Trophoblast cell (in vitro differentiated cells and primary cell): ENCODE results near the gene MAPKAPK2.

Source experiments
- DNase-seq, 2 donors: peaks; one replicate each; pipeline ENCODE4 v3.0.0-alpha.2; 2016
- H2AFZ ChIP-seq: 2 replicates; pipeline ENCODE4 v1.6.1; 2013; ENCODE audit warnings: low read length, moderate library complexity, mild to moderate bottlenecking; ENCODE audit not compliant: insufficient read depth, poor library complexity
- H2AK5ac ChIP-seq: 2 replicates; pipeline ENCODE4 v1.6.1; 2013; ENCODE audit warnings: mild to moderate bottlenecking, low read length
- H2BK120ac ChIP-seq: 2 replicates; pipeline ENCODE4 v1.6.1; 2013; ENCODE audit warnings: low read length, mild to moderate bottlenecking, moderate library complexity; ENCODE audit not compliant: insufficient read depth, poor library complexity
- H2BK12ac ChIP-seq: 2 replicates; pipeline ENCODE4 v1.6.1; 2013; ENCODE audit warnings: mild to moderate bottlenecking, low read length, moderate library complexity
- H2BK5ac ChIP-seq: 2 replicates; pipeline ENCODE4 v1.6.1; 2013; ENCODE audit warnings: low read length, low read depth, moderate library complexity, mild to moderate bottlenecking; ENCODE audit not compliant: poor library complexity
- H3K14ac ChIP-seq: 2 replicates; pipeline ENCODE4 v1.6.1; 2013; ENCODE audit warnings: mild to moderate bottlenecking, low read length
- H3K18ac ChIP-seq: 2 replicates; pipeline ENCODE4 v1.6.1; 2013; ENCODE audit warnings: mild to moderate bottlenecking, low read length
- H3K23ac ChIP-seq: 2 replicates; pipeline ENCODE4 v1.6.1; 2013; ENCODE audit warnings: low read length
- H3K27ac ChIP-seq: 2 replicates; pipeline ENCODE4 v1.5.1; 2013; ENCODE audit warnings: low read depth, mild to moderate bottlenecking, inconsistent platforms, low read length, moderate library complexity
- H3K27me3 ChIP-seq: 2 replicates; pipeline ENCODE4 v1.6.1; 2013; ENCODE audit warnings: inconsistent platforms, mild to moderate bottlenecking, low read length, moderate library complexity; ENCODE audit not compliant: insufficient read depth
- H3K36me3 ChIP-seq, 2 experiments: 1 replicate in 1 of 2; 2 replicates in 1 of 2; pipeline ENCODE4 v1.6.1; 2013; ENCODE audit warnings: low read length in 2 of 2, mild to moderate bottlenecking in 2 of 2, moderate library complexity in 1 of 2; ENCODE audit not compliant: insufficient read depth in 2 of 2, control insufficient read depth in 1 of 2
- H3K4ac ChIP-seq: 2 replicates; pipeline ENCODE4 v1.6.1; 2013; ENCODE audit warnings: low read depth, mild to moderate bottlenecking, low read length, moderate library complexity
- H3K4me1 ChIP-seq, 2 experiments: 1 replicate in 1 of 2; 2 replicates in 1 of 2; pipeline ENCODE4 v1.6.1; 2013; ENCODE audit warnings: low read length in 2 of 2, mild to moderate bottlenecking in 2 of 2, moderate library complexity in 1 of 2; ENCODE audit not compliant: insufficient read depth in 2 of 2, control insufficient read depth in 1 of 2
- H3K4me2 ChIP-seq: 2 replicates; pipeline ENCODE4 v1.6.1; 2013; ENCODE audit warnings: inconsistent platforms, mild to moderate bottlenecking, low read length, moderate library complexity
- H3K4me3 ChIP-seq: 2 replicates; pipeline ENCODE4 v1.5.1; 2013; ENCODE audit warnings: mild to moderate bottlenecking, low read depth, low read length, inconsistent platforms
- H3K79me1 ChIP-seq: one replicate; pipeline ENCODE4 v1.6.1; 2013; ENCODE audit warnings: low read length
- H3K79me2 ChIP-seq: 2 replicates; pipeline ENCODE4 v1.6.1; 2013; ENCODE audit warnings: low read length, mild to moderate bottlenecking; ENCODE audit not compliant: control insufficient read depth, insufficient read depth, poor library complexity
- H3K9ac ChIP-seq: 2 replicates; pipeline ENCODE4 v1.6.1; 2013; ENCODE audit warnings: mild to moderate bottlenecking, low read length
- H3K9me3 ChIP-seq: 2 replicates; pipeline ENCODE4 v1.6.1; 2013; ENCODE audit warnings: low read depth, mild to moderate bottlenecking, control low read depth, inconsistent platforms, low read length; ENCODE audit not compliant: insufficient read depth
- H4K12ac ChIP-seq: 2 replicates; pipeline ENCODE4 v1.6.1; 2013; ENCODE audit warnings: low read depth, mild to moderate bottlenecking, low read length, moderate library complexity
- H4K8ac ChIP-seq: 2 replicates; pipeline ENCODE4 v1.6.1; 2013; ENCODE audit warnings: low read depth, mild to moderate bottlenecking, low read length, moderate library complexity
- H4K91ac ChIP-seq: one replicate; pipeline ENCODE4 v1.6.1; 2013; ENCODE audit warnings: low read depth, mild to moderate bottlenecking, low read length, moderate library complexity
- WGBS: extraction: QIAGEN DNeasy Blood & Tissue Kit; methylation state at CpG from one replicate; pipeline ENCODE4 v1.1.7; 2013; ENCODE audit warnings: missing lambda C conversion rate; ENCODE audit not compliant: insufficient read length, insufficient coverage; ENCODE audit errors: extremely low coverage; 5-methylcytosine and 5-hydroxymethylcytosine counted together

Gene MAPKAPK2

DNA sequence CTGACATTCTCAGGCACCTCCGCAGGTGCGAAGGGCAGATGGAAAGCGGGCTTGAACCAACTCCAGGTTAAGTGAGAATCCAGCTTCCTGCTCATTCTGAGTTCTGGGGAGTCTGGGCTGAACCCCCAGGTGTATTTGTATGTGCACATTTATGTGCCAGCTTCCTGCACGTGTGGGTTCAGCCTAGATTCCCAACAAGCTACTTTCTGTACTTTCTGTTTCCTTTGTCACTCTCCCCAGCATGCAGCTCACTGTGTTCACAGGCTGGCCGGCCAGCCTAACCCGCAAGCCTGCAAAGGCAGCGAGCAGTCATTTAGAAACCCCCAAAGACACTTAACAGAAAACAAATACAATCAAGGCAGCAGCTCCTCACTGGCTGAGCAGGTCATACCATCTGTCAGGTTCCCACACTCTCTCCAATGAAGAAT is 84.6 kb downstream of the MAPKAPK2 start:
- Histone ChIP-seq H4K12ac (no peak overlapping the region), H2BK12ac (no peak overlapping the region), H3K79me1 (no peaks in the 10 kb centered on the region), H3K27me3 (no peaks in the 10 kb centered on the region), H3K4me1 (peaks cover 3 to 6% of the 10 kb centered on the region in 2 experiments), H3K4me2 (no peak overlapping the region), H3K4ac (no peak overlapping the region), H4K91ac (no peak overlapping the region), H3K27ac (no peak overlapping the region), H3K18ac (no peak overlapping the region), H3K9ac (no peak overlapping the region), H2AFZ (no peak overlapping the region), H3K9me3 (no peaks in the 10 kb centered on the region), H3K4me3 (no peak overlapping the region), H4K8ac (no peak overlapping the region), H3K14ac (no peak overlapping the region), H3K79me2 (no peaks in the 10 kb centered on the region), H3K36me3 (no peaks in the 10 kb centered on the region), H2BK120ac (no peak overlapping the region), H2BK5ac (no peak overlapping the region), H3K23ac (no peak overlapping the region), H2AK5ac (no peak overlapping the region)
- DNase-seq: no peak
- WGBS: no CpG with 5 or more reads among the region's 7 CpGs

DNA sequence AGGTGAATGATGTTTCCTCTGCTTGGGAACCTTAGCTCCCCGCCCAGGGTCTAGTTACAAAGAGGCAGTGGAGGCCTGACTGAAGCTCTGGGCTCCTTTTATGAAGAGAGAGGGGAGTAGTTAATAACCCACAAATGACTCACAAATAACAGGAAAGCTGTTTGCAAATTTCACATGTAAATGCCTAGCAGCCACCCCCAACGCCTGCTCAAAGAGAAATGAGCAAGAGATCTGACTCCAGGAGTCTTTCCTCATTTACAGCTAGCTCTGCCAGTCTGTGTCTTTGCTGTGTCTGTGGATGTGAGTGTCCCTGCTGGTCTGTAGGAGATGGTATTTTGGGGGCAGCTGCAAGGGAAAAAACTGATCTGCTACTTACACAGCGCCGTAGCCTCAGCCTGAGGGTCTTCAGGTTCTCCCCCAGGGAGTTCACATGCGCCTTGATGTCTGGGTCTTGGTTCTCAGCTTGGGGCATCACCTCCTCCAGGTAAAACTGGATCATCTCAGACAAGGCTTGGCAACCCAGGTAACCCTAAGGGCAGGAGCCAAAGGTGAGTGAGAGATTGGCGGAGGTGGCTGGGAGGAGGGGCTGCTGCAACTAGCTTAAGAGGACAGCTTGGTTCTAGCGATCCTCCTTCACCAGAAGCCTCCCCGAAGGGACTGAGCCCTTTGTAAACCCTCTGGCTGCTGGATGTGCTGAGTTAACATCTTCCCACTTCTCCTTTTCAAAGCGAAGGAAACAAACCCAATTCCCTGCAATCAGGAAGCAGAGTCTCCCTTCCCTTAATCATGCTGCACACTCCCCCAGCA is 86.0 kb downstream of the MAPKAPK2 start, which contains the start of gene IL19:
Gene IL19, plus strand, starts transcription at position 243 of the 807 bp plus-strand sequence. CDS start 65,890 bp downstream, outside the sequence.
- no peak within 1 kb of the TSS for H4K91ac ChIP-seq
- H2BK5ac ChIP-seq: no peak within 1 kb of the TSS
- H3K23ac ChIP-seq: no peak within 1 kb of the TSS
- no peak within 1 kb of the TSS for H3K9ac ChIP-seq
- no peaks in the 10 kb centered on the region for H3K9me3 ChIP-seq
- H3K36me3 ChIP-seq: no peaks in the 10 kb centered on the region
- no peak within 1 kb of the TSS for H3K4me3 ChIP-seq
- H3K14ac ChIP-seq: no peak within 1 kb of the TSS
- H2BK120ac ChIP-seq: no peak within 1 kb of the TSS
- H3K4ac ChIP-seq: no peak within 1 kb of the TSS
- H3K18ac ChIP-seq: no peak within 1 kb of the TSS
- H3K27me3 ChIP-seq: no peaks in the 10 kb centered on the region
- WGBS: no CpG with 5 or more reads among the region's 9 CpGs
- H3K27ac ChIP-seq: no peak within 1 kb of the TSS
- peaks cover 3 to 6% of the 10 kb centered on the region in 2 experiments for H3K4me1 ChIP-seq
- no peak within 1 kb of the TSS for H4K12ac ChIP-seq
- no peak within 1 kb of the TSS for H2AK5ac ChIP-seq
- H4K8ac ChIP-seq: no peak within 1 kb of the TSS
- no peaks in the 10 kb centered on the region for H3K79me2 ChIP-seq
- H2BK12ac ChIP-seq: no peak within 1 kb of the TSS
- no peaks in the 10 kb centered on the region for H3K79me1 ChIP-seq
- H2AFZ ChIP-seq: no peak within 1 kb of the TSS
- no peak within 1 kb of the TSS for H3K4me2 ChIP-seq
- peak in 1 of 2 donors; percentile 21 for DNase-seq

DNA sequence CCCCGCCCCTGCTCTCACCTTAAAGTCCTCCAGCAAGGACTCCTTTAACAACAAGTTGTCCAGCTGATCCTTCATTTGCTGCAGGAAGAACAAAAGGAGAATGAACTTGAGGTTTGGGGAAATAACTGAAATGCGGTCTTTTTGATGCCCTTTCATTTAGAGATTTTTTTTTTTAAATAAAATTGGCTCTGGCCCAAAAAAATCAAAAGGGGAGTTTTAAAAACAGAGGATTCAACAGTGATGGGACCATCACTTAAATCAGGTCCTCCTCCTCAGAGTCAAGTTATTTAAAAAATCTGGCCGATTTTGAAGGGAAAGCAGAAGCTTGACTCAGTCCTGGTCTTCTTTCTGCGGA is 86.6 kb downstream of the MAPKAPK2 start:
- Histone ChIP-seq H3K9ac (no peak overlapping the region), H3K27ac (no peak overlapping the region), H3K4me2 (no peak overlapping the region), H3K23ac (no peak overlapping the region), H2BK12ac (no peak overlapping the region), H4K12ac (no peak overlapping the region), H4K8ac (no peak overlapping the region), H3K4me3 (no peak overlapping the region), H3K79me1 (no peaks in the 10 kb centered on the region), H3K18ac (no peak overlapping the region), H3K4ac (no peak overlapping the region), H3K4me1 (peaks cover 3% of the 10 kb centered on the region in 2 experiments), H2AK5ac (no peak overlapping the region), H3K79me2 (no peaks in the 10 kb centered on the region), H3K9me3 (no peaks in the 10 kb centered on the region), H2BK120ac (no peak overlapping the region), H3K14ac (no peak overlapping the region), H2BK5ac (no peak overlapping the region), H2AFZ (no peak overlapping the region), H3K27me3 (no peaks in the 10 kb centered on the region), H4K91ac (no peak overlapping the region), H3K36me3 (no peaks in the 10 kb centered on the region)
- no CpG with 5 or more reads among the region's 4 CpGs for WGBS
- DNase-seq: no peak

DNA sequence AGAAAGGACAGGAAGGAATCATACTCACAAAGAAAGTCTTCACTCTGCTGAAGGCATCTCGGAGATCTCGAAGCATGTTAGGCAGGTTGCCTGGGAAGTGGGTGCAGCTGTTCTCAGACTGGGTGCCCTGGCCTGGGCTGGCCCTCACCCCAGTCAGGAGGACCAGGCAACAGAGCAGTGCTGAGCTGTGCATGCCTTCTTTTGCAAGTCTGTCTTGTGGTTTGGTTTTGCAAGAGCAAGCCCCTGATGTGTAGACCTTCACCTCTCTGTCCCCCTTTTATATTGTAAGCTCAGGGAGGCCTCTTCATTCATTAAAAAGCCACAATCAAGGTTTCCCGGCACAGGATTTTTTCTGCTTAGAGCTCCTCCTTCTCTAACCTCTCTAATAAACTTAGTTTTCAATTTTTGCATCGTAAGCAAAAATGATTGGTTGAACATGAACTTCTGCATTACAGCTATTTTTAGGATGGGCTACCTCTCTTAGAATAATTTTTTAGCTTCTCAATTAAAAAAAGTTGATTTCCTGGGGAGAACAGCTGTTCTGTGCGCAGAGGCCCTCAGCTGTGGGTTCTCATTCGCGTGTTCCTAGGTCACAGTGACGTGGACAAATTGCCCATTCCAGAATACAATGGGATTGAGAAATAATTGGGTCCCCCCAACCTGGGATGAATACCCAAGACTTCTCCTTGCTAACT is 87.7 kb downstream of the MAPKAPK2 start, which contains the start of gene IL10:
Gene IL10, minus strand, starts transcription at position 252 of the 695 bp plus-strand sequence. Its CDS starts 59 bp downstream, at position 193.
- Histone ChIP-seq H3K27me3 (no peaks in the 10 kb centered on the region), H3K4ac (no peak within 1 kb of the TSS), H3K79me1 (no peaks in the 10 kb centered on the region), H4K8ac (no peak within 1 kb of the TSS), H3K23ac (no peak within 1 kb of the TSS), H3K4me3 (no peak within 1 kb of the TSS), H3K9me3 (no peaks in the 10 kb centered on the region), H3K36me3 (no peaks in the 10 kb centered on the region), H3K79me2 (no peaks in the 10 kb centered on the region), H2AK5ac (no peak within 1 kb of the TSS), H3K4me2 (no peak within 1 kb of the TSS), H4K91ac (no peak within 1 kb of the TSS), H3K18ac (no peak within 1 kb of the TSS), H2AFZ (no peak within 1 kb of the TSS), H3K27ac (no peak within 1 kb of the TSS), H2BK120ac (no peak within 1 kb of the TSS), H3K9ac (no peak within 1 kb of the TSS), H4K12ac (no peak within 1 kb of the TSS), H2BK5ac (no peak within 1 kb of the TSS), H3K4me1 (no peaks in the 10 kb centered on the region), H2BK12ac (no peak within 1 kb of the TSS), H3K14ac (no peak within 1 kb of the TSS)
- DNase-seq: no peak
- no CpG with 5 or more reads among the region's 8 CpGs for WGBS
